MV-4-11 (cell line): Measurements from ENCODE around the gene CCT3.
A peak's percentile ranks its signal among the peaks of the same experiment; 100 is the strongest.
"Not testable (repeated sequence)": the region's sequence is repeated elsewhere in the genome, so short reads cannot be mapped to it uniquely, and the experiment has no call there.

Source experiments
- DNase-seq: peaks from one replicate; lab custom pipeline; 2025; lab: John Stamatoyannopoulos, UW

The CCT3 gene

GRCh38 chr1:156368889-156369684, 31.0 kb upstream of the CCT3 start, which contains the start of gene RHBG:
TSS of gene RHBG (plus strand) at chr1:156369211. CDS start at chr1:156369250, 39 bp downstream.
- peak; percentile 13 for DNase-seq

- DNase-seq = no peak
Measured at GRCh38 chr1:156368157-156368658, 30.1 kb upstream of the CCT3 start.

GRCh38 chr1:156367383-156368156, 29.5 kb upstream of the CCT3 start:
- DNase-seq = no peak

- DNase-seq = no peak
Measured at GRCh38 chr1:156366378-156367166, 28.5 kb upstream of the CCT3 start.

- no peak for DNase-seq
Measured at GRCh38 chr1:156365754-156366153, 27.7 kb upstream of the CCT3 start.

GRCh38 chr1:156360534-156360933, 22.4 kb upstream of the CCT3 start:
- no peak for DNase-seq

GRCh38 chr1:156359973-156360372, 21.9 kb upstream of the CCT3 start:
- DNase-seq = no peak

- no peak for DNase-seq
Measured at GRCh38 chr1:156359249-156359648, 21.2 kb upstream of the CCT3 start.

GRCh38 chr1:156358641-156359040, 20.5 kb upstream of the CCT3 start:
- no peak for DNase-seq

- no peak for DNase-seq
Measured at GRCh38 chr1:156357977-156358376, 19.9 kb upstream of the CCT3 start.

- no peak for DNase-seq
Measured at GRCh38 chr1:156356875-156357534, 18.9 kb upstream of the CCT3 start.

- no peak for DNase-seq
Measured at GRCh38 chr1:156356262-156356874, 18.3 kb upstream of the CCT3 start.

GRCh38 chr1:156352481-156352880, 14.4 kb upstream of the CCT3 start:
- not testable (repeated sequence) for DNase-seq

- DNase-seq = no peak
Measured at GRCh38 chr1:156347331-156347730, 9.2 kb upstream of the CCT3 start.

- no peak for DNase-seq
Measured at GRCh38 chr1:156346636-156347035, 8.5 kb upstream of the CCT3 start.

- not testable (repeated sequence) for DNase-seq
Measured at GRCh38 chr1:156346035-156346434, 7.9 kb upstream of the CCT3 start.

GRCh38 chr1:156344409-156344808, 6.3 kb upstream of the CCT3 start:
- DNase-seq = no peak

GRCh38 chr1:156342166-156342955, 4.3 kb upstream of the CCT3 start:
- DNase-seq = peak; percentile 15

GRCh38 chr1:156337888-156338179, 258 bp downstream of the CCT3 start:
- DNase-seq = no peak

- DNase-seq = no peak
Measured at GRCh38 chr1:156337052-156337887, 822 bp downstream of the CCT3 start.
